GM23338 (cell line): Measurements from ENCODE around the gene ZC3H12C. TPM values are rescaled to one million over a fixed set of nuclear protein-coding genes. Genes with fewer than 3 reads are reported as not detected.

Source experiments
- ATAC-seq: fragments of 200-7000 bp; cut with Tn5 transposase; 3 replicates; pipeline ENCODE4 v1.9.1; 2020
- DNase-seq: peaks from one replicate; pipeline ENCODE4 v3.0.0-alpha.2; 2015; ENCODE audit warnings: low spot score
- H2AFZ ChIP-seq: fragments of 200-600 bp; sonication (generic); 2 replicates; pipeline ENCODE4 v1.8.0; 2016; ENCODE audit warnings: antibody characterized with exemption, mild to moderate bottlenecking, moderate library complexity
- H3F3A ChIP-seq: fragments of 200-600 bp; sonication (generic); replicated peaks from 2 replicates; pipeline ENCODE4 v1.8.0; 2017; ENCODE audit warnings: antibody characterized with exemption, mixed run types, low read depth
- H3K27ac ChIP-seq: fragments of 200-600 bp; sonication (generic); 2 replicates; pipeline ENCODE4 v1.6.1; 2016; ENCODE audit warnings: low read depth
- H3K27me3 ChIP-seq: fragments of 200-600 bp; sonication (generic); 2 replicates; pipeline ENCODE4 v1.8.0; 2016; ENCODE audit warnings: mild to moderate bottlenecking, mixed run types, moderate library complexity; ENCODE audit not compliant: insufficient read depth
- H3K36me3 ChIP-seq: fragments of 200-600 bp; sonication (generic); 2 replicates; pipeline ENCODE4 v1.8.0; 2016; ENCODE audit warnings: mild to moderate bottlenecking; ENCODE audit not compliant: insufficient read depth
- H3K4me1 ChIP-seq: fragments of 200-600 bp; sonication (generic); 2 replicates; pipeline ENCODE4 v1.8.0; 2016; ENCODE audit warnings: mild to moderate bottlenecking, moderate library complexity; ENCODE audit not compliant: insufficient read depth
- H3K4me2 ChIP-seq: fragments of 200-600 bp; sonication (generic); 2 replicates; pipeline ENCODE4 v1.7.1; 2017; ENCODE audit warnings: mixed run types
- H3K4me3 ChIP-seq: fragments of 200-600 bp; sonication (generic); 2 replicates; pipeline ENCODE4 v1.6.1; 2016; ENCODE audit warnings: mixed run types
- H3K79me2 ChIP-seq: fragments of 200-600 bp; sonication (generic); replicated peaks from 2 replicates; pipeline ENCODE4 v1.8.0; 2017; ENCODE audit warnings: mild to moderate bottlenecking; ENCODE audit not compliant: insufficient read depth
- H3K9me2 ChIP-seq: fragments of 200-600 bp; sonication (generic); 2 replicates; pipeline ENCODE4 v1.8.0; 2017; ENCODE audit not compliant: insufficient read depth
- H4K20me1 ChIP-seq: fragments of 200-600 bp; sonication (generic); replicated peaks from 2 replicates; pipeline ENCODE4 v1.8.0; 2017; ENCODE audit warnings: mild to moderate bottlenecking; ENCODE audit not compliant: insufficient read depth
- H3K27ac Mint-ChIP-seq: 2 replicates; pipeline ENCODE4 v1.8.0; 2020; ENCODE audit warnings: inconsistent platforms, mild to moderate bottlenecking, moderate library complexity, mixed read lengths
- H3K27me3 Mint-ChIP-seq: 3 replicates; pipeline ENCODE4 v1.8.0; 2022; ENCODE audit warnings: low read depth, mild to moderate bottlenecking, moderate library complexity, mixed read lengths, inconsistent platforms; ENCODE audit not compliant: insufficient read depth, poor library complexity
- H3K36me3 Mint-ChIP-seq: 3 replicates; pipeline ENCODE4 v1.8.0; 2021; ENCODE audit warnings: low read depth, mild to moderate bottlenecking, inconsistent platforms, moderate library complexity, mixed read lengths
- H3K4me1 Mint-ChIP-seq: 3 replicates; pipeline ENCODE4 v1.8.0; 2020; ENCODE audit warnings: mild to moderate bottlenecking, inconsistent platforms, mixed read lengths
- H3K4me3 Mint-ChIP-seq: 3 replicates; pipeline ENCODE4 v1.8.0; 2021; ENCODE audit warnings: moderate library complexity, mild to moderate bottlenecking, inconsistent platforms, mixed read lengths
- H3K9me3 Mint-ChIP-seq: 3 replicates; pipeline ENCODE4 v1.8.0; 2020; ENCODE audit warnings: moderate library complexity, mild to moderate bottlenecking, inconsistent platforms, mixed read lengths
- CREB1 ChIP-seq: fragments of 250-450 bp; sonication (Bioruptor Pico); IDR thresholded peaks from 2 replicates; pipeline ENCODE4 v1.5.0; 2020; ENCODE audit warnings: low read depth, mild to moderate bottlenecking, moderate library complexity
- EZH2phosphoT487 ChIP-seq: fragments of 200-600 bp; sonication (generic); IDR thresholded peaks from one replicate; pipeline ENCODE4 v1.8.1; 2018; ENCODE audit warnings: antibody characterized with exemption; ENCODE audit not compliant: unreplicated experiment
- NANOG ChIP-seq: IDR thresholded peaks from 2 replicates; pipeline ENCODE4 v1.6.1; 2016; ENCODE audit warnings: antibody characterized with exemption, borderline replicate concordance
- POLR2AphosphoS5 ChIP-seq: IDR thresholded peaks from 2 replicates; pipeline ENCODE4 v1.6.1; 2016; ENCODE audit warnings: antibody characterized with exemption, low read depth
- STAT1 ChIP-seq: IDR thresholded peaks from one replicate; pipeline ENCODE4 v1.6.1; 2016; ENCODE audit warnings: antibody characterized with exemption; ENCODE audit not compliant: unreplicated experiment
- ZNF114 ChIP-seq: fragments of 250-450 bp; sonication (Bioruptor Pico); IDR thresholded peaks from 2 replicates; pipeline ENCODE4 v1.5.0; 2020; ENCODE audit warnings: mild to moderate bottlenecking, moderate library complexity
- ZNF331 ChIP-seq: fragments of 250-450 bp; sonication (Bioruptor Pico); IDR thresholded peaks from 2 replicates; pipeline ENCODE4 v1.5.0; 2020; ENCODE audit warnings: low read depth, mild to moderate bottlenecking, moderate library complexity
- polyA plus RNA-seq: library from polyadenylated mRNA; unstranded; fragments of >200 nt; fragmentation: Nextera tagmentation; extraction: Ambion mirVana; gene quantifications from 2 replicates; pipeline ENCODE4 v1.2.1, GENCODE V29; 2016
- total RNA-seq: library from RNA; depleted of rRNA; stranded (reverse); fragments of >200 nt; shearing (Covaris generic); gene quantifications from 2 replicates; pipeline ENCODE4 v1.2.3, GENCODE V29; 2014
- TF ChIP-seq, protein P1 (sequence below), 2 experiments: fragments of 200-600 bp in 1 of 2; sonication (generic) in 1 of 2; conservative IDR thresholded peaks; 2 replicates each; pipeline versions ENCODE4 v1.5.1 to v1.6.1; 2016 to 2017; ENCODE audit warnings: antibody characterized with exemption in 2 of 2, low read depth in 2 of 2, mild to moderate bottlenecking in 2 of 2, moderate library complexity in 1 of 2
- TF ChIP-seq, protein P2 (sequence below): IDR thresholded peaks from 2 replicates; pipeline ENCODE4 v1.6.1; 2016; ENCODE audit warnings: antibody characterized with exemption
- TF ChIP-seq, protein P3 (sequence below): IDR thresholded peaks from one replicate; pipeline ENCODE4 v1.6.1; 2018; ENCODE audit warnings: antibody characterized with exemption; ENCODE audit not compliant: unreplicated experiment

ZC3H12C gene
- total and polyA plus RNA-seq, 2 experiments from 2014 or later = 0.55 to 2.4 TPM

- Histone ChIP-seq H3F3A (no peaks in the 10 kb centered on the region), H3K4me2 (no peak overlapping the region), H4K20me1 (no peaks in the 10 kb centered on the region), H2AFZ (no peak overlapping the region), H3K4me1 (peaks cover 4% of the 10 kb centered on the region; the same call in 1 of the 2 replicates), H3K4me3 (no peak overlapping the region), H3K27ac (no peak overlapping the region), H3K27me3 (no peaks in the 10 kb centered on the region), H3K9me2 (no peaks in the 10 kb centered on the region), H3K79me2 (no peaks in the 10 kb centered on the region), H3K36me3 (no peaks in the 10 kb centered on the region)
- Mint-ChIP-seq H3K36me3 (no peaks in the 10 kb centered on the region; the same call in 2 of the 3 replicates), H3K27ac (peak overlapping the region; percentile 89), H3K4me1 (peaks cover 7% of the 10 kb centered on the region; the same call in 2 of the 3 replicates), H3K9me3 (no peaks in the 10 kb centered on the region), H3K27me3 (peaks cover 2% of the 10 kb centered on the region), H3K4me3 (no peak overlapping the region)
- DNase-seq = no peak
- ATAC-seq = no peak
- TF ChIP-seq POLR2AphosphoS5 (no peak), EZH2phosphoT487 (no peak), STAT1 (no peak)
- TF ChIP-seq, protein P1, sequence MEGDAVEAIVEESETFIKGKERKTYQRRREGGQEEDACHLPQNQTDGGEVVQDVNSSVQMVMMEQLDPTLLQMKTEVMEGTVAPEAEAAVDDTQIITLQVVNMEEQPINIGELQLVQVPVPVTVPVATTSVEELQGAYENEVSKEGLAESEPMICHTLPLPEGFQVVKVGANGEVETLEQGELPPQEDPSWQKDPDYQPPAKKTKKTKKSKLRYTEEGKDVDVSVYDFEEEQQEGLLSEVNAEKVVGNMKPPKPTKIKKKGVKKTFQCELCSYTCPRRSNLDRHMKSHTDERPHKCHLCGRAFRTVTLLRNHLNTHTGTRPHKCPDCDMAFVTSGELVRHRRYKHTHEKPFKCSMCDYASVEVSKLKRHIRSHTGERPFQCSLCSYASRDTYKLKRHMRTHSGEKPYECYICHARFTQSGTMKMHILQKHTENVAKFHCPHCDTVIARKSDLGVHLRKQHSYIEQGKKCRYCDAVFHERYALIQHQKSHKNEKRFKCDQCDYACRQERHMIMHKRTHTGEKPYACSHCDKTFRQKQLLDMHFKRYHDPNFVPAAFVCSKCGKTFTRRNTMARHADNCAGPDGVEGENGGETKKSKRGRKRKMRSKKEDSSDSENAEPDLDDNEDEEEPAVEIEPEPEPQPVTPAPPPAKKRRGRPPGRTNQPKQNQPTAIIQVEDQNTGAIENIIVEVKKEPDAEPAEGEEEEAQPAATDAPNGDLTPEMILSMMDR (conservative IDR thresholded peaks at IDR 0.05; ENCODE audit: low read depth in 2 of 2) = no peak
- TF ChIP-seq, protein P2, sequence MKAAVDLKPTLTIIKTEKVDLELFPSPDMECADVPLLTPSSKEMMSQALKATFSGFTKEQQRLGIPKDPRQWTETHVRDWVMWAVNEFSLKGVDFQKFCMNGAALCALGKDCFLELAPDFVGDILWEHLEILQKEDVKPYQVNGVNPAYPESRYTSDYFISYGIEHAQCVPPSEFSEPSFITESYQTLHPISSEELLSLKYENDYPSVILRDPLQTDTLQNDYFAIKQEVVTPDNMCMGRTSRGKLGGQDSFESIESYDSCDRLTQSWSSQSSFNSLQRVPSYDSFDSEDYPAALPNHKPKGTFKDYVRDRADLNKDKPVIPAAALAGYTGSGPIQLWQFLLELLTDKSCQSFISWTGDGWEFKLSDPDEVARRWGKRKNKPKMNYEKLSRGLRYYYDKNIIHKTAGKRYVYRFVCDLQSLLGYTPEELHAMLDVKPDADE = no peak
These were observed 65.4 kb downstream of the ZC3H12C start for GRCh38 chr11:110158317-110159200.

GRCh38 chr11:110159476-110159875, 66.3 kb downstream of the ZC3H12C start:
- Mint-ChIP-seq H3K4me3 (no peak overlapping the region), H3K27me3 (peaks cover 2% of the 10 kb centered on the region), H3K27ac (peak overlapping the region; percentile 69; the same call in 1 of the 2 replicates), H3K4me1 (peaks cover 7% of the 10 kb centered on the region; the same call in 2 of the 3 replicates), H3K36me3 (peaks cover 2% of the 10 kb centered on the region; the same call in 2 of the 3 replicates), H3K9me3 (no peaks in the 10 kb centered on the region)
- Histone ChIP-seq H3K36me3 (no peaks in the 10 kb centered on the region), H3F3A (no peaks in the 10 kb centered on the region), H3K4me1 (peaks cover 4% of the 10 kb centered on the region; the same call in 1 of the 2 replicates), H3K9me2 (no peaks in the 10 kb centered on the region), H3K27ac (no peak overlapping the region), H4K20me1 (no peaks in the 10 kb centered on the region), H3K27me3 (no peaks in the 10 kb centered on the region), H3K4me2 (no peak overlapping the region), H2AFZ (no peak overlapping the region), H3K79me2 (no peaks in the 10 kb centered on the region), H3K4me3 (no peak overlapping the region)
- ATAC-seq (no peak), DNase-seq (no peak)
- TF ChIP-seq EZH2phosphoT487 (no peak), ZNF331 (no peak), STAT1 (no peak), ZNF114 (CRISPR knock-in tag) (no peak), NANOG (no peak), CREB1 (CRISPR knock-in tag) (no peak)
- TF ChIP-seq, protein P2 = no peak
- TF ChIP-seq, protein P3, sequence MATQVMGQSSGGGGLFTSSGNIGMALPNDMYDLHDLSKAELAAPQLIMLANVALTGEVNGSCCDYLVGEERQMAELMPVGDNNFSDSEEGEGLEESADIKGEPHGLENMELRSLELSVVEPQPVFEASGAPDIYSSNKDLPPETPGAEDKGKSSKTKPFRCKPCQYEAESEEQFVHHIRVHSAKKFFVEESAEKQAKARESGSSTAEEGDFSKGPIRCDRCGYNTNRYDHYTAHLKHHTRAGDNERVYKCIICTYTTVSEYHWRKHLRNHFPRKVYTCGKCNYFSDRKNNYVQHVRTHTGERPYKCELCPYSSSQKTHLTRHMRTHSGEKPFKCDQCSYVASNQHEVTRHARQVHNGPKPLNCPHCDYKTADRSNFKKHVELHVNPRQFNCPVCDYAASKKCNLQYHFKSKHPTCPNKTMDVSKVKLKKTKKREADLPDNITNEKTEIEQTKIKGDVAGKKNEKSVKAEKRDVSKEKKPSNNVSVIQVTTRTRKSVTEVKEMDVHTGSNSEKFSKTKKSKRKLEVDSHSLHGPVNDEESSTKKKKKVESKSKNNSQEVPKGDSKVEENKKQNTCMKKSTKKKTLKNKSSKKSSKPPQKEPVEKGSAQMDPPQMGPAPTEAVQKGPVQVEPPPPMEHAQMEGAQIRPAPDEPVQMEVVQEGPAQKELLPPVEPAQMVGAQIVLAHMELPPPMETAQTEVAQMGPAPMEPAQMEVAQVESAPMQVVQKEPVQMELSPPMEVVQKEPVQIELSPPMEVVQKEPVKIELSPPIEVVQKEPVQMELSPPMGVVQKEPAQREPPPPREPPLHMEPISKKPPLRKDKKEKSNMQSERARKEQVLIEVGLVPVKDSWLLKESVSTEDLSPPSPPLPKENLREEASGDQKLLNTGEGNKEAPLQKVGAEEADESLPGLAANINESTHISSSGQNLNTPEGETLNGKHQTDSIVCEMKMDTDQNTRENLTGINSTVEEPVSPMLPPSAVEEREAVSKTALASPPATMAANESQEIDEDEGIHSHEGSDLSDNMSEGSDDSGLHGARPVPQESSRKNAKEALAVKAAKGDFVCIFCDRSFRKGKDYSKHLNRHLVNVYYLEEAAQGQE = no peak
- TF ChIP-seq, protein P1 (conservative IDR thresholded peaks at IDR 0.05; ENCODE audit: low read depth in 2 of 2) = no peak
